Measurements from ENCODE around the gene OXNAD1.

Gene OXNAD1

GRCh38 chr3:16264708-16265454 lies at the start of gene OXNAD1, which contains the start of gene DPH3:
Gene OXNAD1, plus strand, starts transcription at chr3:16265212. Its CDS starts 5,741 bp downstream, at chr3:16270953.
Gene DPH3, minus strand, starts transcription at chr3:16264943. Its CDS starts 67 bp downstream, at chr3:16264876.
- DNase-seq (ENCODE audit: low spot score), result peak; percentile 98

GRCh38 chr3:16216373-16216935 lies 48.6 kb upstream of the OXNAD1 start:
- DNase-seq (ENCODE audit: low spot score), result no peak

GRCh38 chr3:16219777-16220176 lies 45.2 kb upstream of the OXNAD1 start:
- no peak for DNase-seq (ENCODE audit: low spot score)

GRCh38 chr3:16221990-16222389 lies 43.0 kb upstream of the OXNAD1 start:
- no peak for DNase-seq (ENCODE audit: low spot score)

- DNase-seq (ENCODE audit: low spot score), result no peak
These were observed 42.5 kb upstream of the OXNAD1 start for GRCh38 chr3:16222547-16222946.

- DNase-seq (ENCODE audit: low spot score), result no peak
These were observed 40.7 kb upstream of the OXNAD1 start for GRCh38 chr3:16224325-16224724.

GRCh38 chr3:16227566-16227965 lies 37.4 kb upstream of the OXNAD1 start:
- DNase-seq (ENCODE audit: low spot score), result no peak

GRCh38 chr3:16229681-16230080 lies 35.3 kb upstream of the OXNAD1 start:
- no peak for DNase-seq (ENCODE audit: low spot score)

- DNase-seq (ENCODE audit: low spot score), result no peak
These were observed 33.0 kb upstream of the OXNAD1 start for GRCh38 chr3:16231983-16232382.

- no peak for DNase-seq (ENCODE audit: low spot score)
These were observed 31.2 kb upstream of the OXNAD1 start for GRCh38 chr3:16233806-16234205.

- no peak for DNase-seq (ENCODE audit: low spot score)
These were observed 30.7 kb upstream of the OXNAD1 start for GRCh38 chr3:16234281-16234680.

GRCh38 chr3:16236030-16236639 lies 28.9 kb upstream of the OXNAD1 start:
- no peak for DNase-seq (ENCODE audit: low spot score)

GRCh38 chr3:16236856-16237393 lies 28.1 kb upstream of the OXNAD1 start:
- no peak for DNase-seq (ENCODE audit: low spot score)

GRCh38 chr3:16239086-16239770 lies 25.8 kb upstream of the OXNAD1 start:
- DNase-seq (ENCODE audit: low spot score), result no peak

GRCh38 chr3:16239780-16240179 lies 25.2 kb upstream of the OXNAD1 start:
- DNase-seq (ENCODE audit: low spot score), result no peak

GRCh38 chr3:16240229-16241023 lies 24.6 kb upstream of the OXNAD1 start:
- no peak for DNase-seq (ENCODE audit: low spot score)

GRCh38 chr3:16241225-16241624 lies 23.8 kb upstream of the OXNAD1 start:
- no peak for DNase-seq (ENCODE audit: low spot score)

GRCh38 chr3:16242177-16242576 lies 22.8 kb upstream of the OXNAD1 start:
- no peak for DNase-seq (ENCODE audit: low spot score)

- no peak for DNase-seq (ENCODE audit: low spot score)
These were observed 21.1 kb upstream of the OXNAD1 start for GRCh38 chr3:16243706-16244490.

- DNase-seq (ENCODE audit: low spot score), result no peak
These were observed 19.4 kb upstream of the OXNAD1 start for GRCh38 chr3:16245609-16246008.
